Mammary epithelial cell (primary cell): ENCODE measurements around the gene TRIM54.

Experiments used
- EZH2 ChIP-seq: IDR thresholded peaks from 2 replicates; pipeline ENCODE4 v1.6.1; 2012; ENCODE audit warnings: low read length, inconsistent platforms, borderline replicate concordance
- TF ChIP-seq, protein P1 (sequence below), 2 donors: IDR thresholded peaks in 1 of 2; conservative IDR thresholded peaks in 1 of 2; 2 replicates each; pipeline ENCODE4 v1.5.1; 2011 to 2012; ENCODE audit warnings: inconsistent platforms in 2 of 2, low read length in 2 of 2, mild to moderate bottlenecking in 2 of 2, control low read depth in 1 of 2, low read depth in 1 of 2; ENCODE audit not compliant: insufficient read depth in 1 of 2; ENCODE audit errors: extremely low read depth in 1 of 2

DNA sequence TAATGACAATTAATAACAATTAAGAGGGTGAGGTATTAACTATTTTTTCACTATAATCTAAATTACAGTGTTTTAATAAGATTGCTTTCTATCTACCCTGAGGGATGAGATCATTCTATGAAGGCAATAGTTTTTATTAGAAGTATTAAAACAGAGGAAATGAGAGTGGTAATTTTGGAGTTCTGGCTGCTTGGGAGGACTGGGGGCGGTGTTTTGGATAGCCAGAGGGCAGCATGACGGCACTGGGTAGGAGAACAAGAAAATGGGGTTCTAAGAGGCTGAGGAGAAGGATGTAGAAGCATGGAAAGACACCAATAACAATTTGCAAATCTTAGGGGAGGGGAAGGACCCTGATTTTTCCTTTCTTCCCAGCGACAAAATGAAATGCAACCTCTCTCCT is 12.1 kb upstream of the TRIM54 start:
- TF ChIP-seq, protein P1, sequence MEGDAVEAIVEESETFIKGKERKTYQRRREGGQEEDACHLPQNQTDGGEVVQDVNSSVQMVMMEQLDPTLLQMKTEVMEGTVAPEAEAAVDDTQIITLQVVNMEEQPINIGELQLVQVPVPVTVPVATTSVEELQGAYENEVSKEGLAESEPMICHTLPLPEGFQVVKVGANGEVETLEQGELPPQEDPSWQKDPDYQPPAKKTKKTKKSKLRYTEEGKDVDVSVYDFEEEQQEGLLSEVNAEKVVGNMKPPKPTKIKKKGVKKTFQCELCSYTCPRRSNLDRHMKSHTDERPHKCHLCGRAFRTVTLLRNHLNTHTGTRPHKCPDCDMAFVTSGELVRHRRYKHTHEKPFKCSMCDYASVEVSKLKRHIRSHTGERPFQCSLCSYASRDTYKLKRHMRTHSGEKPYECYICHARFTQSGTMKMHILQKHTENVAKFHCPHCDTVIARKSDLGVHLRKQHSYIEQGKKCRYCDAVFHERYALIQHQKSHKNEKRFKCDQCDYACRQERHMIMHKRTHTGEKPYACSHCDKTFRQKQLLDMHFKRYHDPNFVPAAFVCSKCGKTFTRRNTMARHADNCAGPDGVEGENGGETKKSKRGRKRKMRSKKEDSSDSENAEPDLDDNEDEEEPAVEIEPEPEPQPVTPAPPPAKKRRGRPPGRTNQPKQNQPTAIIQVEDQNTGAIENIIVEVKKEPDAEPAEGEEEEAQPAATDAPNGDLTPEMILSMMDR (conservative IDR thresholded peaks at IDR 0.05 in 1 of 2, IDR thresholded peaks at IDR 0.05 in 1 of 2; ENCODE audit: extremely low read depth in 1 of 2, insufficient read depth in 1 of 2, low read depth in 1 of 2, low read length in 2 of 2), result no peak
- TF ChIP-seq EZH2, result no peak
